ENCODE data around the gene IL18BP.

IL18BP gene

DNA sequence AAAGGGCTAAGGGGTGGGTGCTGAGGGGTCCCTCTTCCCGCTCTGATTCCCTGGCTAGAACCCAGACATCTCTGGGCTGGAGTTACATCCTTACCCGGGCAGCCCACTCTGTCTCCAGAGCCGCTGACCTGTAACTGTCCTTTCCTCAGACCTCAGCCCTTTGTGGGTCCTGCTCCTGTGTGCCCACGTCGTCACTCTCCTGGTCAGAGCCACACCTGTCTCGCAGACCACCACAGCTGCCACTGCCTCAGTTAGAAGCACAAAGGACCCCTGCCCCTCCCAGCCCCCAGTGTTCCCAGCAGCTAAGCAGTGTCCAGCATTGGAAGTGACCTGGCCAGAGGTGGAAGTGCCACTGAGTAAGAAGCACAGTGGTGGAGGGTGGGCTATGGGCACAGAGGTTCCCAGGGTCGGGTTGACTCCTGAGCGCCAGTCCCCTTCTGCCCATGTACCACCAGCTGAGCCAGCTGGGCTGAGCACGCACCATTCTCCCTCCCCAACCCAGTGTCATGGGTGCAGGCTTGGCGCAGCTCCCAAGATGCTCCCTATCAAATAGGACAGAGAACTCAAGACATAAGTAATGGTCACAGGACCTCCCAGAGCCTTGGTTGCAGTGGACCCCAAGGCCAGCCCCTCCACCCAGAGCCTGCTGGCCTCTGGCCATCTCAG lies 1.6 kb downstream of the IL18BP start:
- TF ChIP-seq, protein P1, sequence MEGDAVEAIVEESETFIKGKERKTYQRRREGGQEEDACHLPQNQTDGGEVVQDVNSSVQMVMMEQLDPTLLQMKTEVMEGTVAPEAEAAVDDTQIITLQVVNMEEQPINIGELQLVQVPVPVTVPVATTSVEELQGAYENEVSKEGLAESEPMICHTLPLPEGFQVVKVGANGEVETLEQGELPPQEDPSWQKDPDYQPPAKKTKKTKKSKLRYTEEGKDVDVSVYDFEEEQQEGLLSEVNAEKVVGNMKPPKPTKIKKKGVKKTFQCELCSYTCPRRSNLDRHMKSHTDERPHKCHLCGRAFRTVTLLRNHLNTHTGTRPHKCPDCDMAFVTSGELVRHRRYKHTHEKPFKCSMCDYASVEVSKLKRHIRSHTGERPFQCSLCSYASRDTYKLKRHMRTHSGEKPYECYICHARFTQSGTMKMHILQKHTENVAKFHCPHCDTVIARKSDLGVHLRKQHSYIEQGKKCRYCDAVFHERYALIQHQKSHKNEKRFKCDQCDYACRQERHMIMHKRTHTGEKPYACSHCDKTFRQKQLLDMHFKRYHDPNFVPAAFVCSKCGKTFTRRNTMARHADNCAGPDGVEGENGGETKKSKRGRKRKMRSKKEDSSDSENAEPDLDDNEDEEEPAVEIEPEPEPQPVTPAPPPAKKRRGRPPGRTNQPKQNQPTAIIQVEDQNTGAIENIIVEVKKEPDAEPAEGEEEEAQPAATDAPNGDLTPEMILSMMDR (IDR thresholded peaks at IDR 0.05; ENCODE audit: insufficient read depth, low read depth, low read length, missing control alignments): no peak
- no peak overlapping the region for H3K4me3 ChIP-seq (ENCODE audit: low read length)
- no peak for DNase-seq (ENCODE audit: low read depth)

DNA sequence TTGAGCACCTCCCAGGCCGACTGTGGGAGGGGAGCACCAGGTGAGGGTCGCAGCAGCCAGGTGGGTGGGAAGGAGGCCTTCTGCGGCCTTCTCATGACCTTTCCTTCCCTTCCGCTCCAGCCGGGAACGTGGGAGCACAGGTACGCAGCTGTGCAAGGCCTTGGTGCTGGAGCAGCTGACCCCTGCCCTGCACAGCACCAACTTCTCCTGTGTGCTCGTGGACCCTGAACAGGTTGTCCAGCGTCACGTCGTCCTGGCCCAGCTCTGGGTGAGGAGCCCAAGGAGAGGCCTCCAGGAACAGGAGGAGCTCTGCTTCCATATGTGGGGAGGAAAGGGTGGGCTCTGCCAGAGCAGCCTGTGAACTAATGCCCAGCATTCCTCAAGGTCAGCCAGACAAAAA lies 2.6 kb downstream of the IL18BP start:
- H3K4me3 ChIP-seq (ENCODE audit: low read length): no peak overlapping the region
- no peak for DNase-seq (ENCODE audit: low read depth)
- TF ChIP-seq, protein P1 (IDR thresholded peaks at IDR 0.05; ENCODE audit: insufficient read depth, low read depth, low read length, missing control alignments): no peak

DNA sequence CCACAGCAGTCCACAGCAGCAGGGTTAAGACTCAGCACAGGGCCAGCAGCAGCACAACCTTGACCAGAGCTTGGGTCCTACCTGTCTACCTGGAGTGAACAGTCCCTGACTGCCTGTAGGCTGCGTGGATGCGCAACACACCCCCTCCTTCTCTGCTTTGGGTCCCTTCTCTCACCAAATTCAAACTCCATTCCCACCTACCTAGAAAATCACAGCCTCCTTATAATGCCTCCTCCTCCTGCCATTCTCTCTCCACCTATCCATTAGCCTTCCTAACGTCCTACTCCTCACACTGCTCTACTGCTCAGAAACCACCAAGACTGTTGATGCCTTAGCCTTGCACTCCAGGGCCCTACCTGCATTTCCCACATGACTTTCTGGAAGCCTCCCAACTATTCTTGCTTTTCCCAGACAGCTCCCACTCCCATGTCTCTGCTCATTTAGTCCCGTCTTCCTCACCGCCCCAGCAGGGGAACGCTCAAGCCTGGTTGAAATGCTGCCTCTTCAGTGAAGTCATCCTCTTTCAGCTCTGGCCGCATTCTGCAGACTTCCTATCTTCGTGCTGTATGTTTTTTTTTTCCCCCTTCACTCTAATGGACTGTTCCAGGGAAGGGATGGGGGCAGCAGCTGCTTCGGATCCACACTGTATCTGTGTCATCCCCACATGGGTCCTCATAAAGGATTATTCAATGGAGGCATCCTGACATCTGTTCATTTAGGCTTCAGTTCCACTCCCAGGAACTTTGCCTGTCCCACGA lies 3.3 kb downstream of the IL18BP start:
- H3K4me3 ChIP-seq (ENCODE audit: low read length): no peak overlapping the region
- TF ChIP-seq, protein P1 (IDR thresholded peaks at IDR 0.05; ENCODE audit: insufficient read depth, low read depth, low read length, missing control alignments): no peak
- no peak for DNase-seq (ENCODE audit: low read depth)

DNA sequence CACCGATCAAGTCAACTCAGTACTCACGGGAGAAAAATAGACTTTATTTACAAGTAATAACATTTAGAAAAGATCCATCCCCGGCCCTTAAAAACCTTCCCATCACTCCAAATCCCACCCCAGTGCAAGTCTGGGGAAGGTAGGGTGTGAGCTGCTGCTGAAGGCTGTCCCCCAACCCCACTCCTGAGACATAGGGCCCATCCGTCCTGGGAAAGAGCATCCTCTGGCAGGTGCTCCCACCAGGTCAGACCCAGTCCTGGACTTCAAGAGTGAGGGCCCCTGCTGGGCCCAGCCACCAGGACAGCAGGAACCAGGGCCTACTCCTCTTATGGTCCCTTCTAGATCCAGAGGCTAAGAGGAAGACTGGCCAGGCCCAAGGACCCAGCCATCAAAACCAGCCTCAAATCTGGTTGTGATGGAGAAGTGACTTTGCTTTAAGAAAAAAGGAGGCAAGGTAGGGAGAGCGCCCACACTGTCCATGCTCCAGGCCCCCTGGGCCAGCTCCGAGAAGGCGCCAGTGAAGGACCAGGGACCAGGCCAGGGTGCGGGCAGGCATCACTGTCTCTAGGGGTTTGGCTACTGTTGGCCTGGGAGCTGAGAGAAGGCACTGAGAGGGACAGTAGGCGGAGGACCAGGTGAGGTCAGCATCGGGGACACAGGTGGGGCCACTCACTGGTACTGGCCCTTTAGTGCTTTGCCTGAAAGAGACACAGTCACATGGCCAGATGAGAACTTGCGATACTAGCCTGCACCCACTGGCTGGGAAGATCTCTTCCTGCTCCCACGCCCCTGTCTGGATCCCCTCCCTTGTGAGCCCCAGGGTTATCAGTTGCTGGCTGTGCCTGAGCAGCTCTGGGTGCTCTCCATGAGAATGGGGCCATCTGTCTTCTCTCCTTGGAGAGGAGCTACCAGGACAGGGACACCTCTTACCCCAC lies 4.4 kb downstream of the IL18BP start:
- DNase-seq (ENCODE audit: low read depth): no peak
- H3K4me3 ChIP-seq (ENCODE audit: low read length): no peak overlapping the region
- TF ChIP-seq, protein P1 (IDR thresholded peaks at IDR 0.05; ENCODE audit: insufficient read depth, low read depth, low read length, missing control alignments): no peak

DNA sequence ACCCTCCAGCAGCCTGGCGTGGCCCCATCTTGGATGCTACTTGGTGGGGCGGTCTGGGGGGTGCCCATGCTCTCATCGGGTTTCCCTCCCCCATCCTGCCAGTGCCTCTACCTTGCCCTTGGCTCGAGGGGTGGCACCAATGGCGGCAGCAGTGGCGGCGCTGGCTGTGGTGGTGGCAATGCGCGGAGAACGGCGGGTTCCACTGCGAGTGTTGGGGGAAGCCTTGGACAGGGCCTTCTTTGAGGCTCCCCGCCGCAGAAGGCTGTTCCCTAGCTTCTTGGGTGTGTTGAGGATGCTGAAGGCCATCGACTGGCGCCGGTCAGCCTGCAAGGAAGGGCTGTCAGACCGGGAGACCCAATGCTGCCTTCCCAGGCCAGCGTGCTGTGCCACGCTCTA lies 5.1 kb downstream of the IL18BP start:
- TF ChIP-seq, protein P1 (IDR thresholded peaks at IDR 0.05; ENCODE audit: insufficient read depth, low read depth, low read length, missing control alignments): no peak
- DNase-seq (ENCODE audit: low read depth): no peak
- no peak overlapping the region for H3K4me3 ChIP-seq (ENCODE audit: low read length)

DNA sequence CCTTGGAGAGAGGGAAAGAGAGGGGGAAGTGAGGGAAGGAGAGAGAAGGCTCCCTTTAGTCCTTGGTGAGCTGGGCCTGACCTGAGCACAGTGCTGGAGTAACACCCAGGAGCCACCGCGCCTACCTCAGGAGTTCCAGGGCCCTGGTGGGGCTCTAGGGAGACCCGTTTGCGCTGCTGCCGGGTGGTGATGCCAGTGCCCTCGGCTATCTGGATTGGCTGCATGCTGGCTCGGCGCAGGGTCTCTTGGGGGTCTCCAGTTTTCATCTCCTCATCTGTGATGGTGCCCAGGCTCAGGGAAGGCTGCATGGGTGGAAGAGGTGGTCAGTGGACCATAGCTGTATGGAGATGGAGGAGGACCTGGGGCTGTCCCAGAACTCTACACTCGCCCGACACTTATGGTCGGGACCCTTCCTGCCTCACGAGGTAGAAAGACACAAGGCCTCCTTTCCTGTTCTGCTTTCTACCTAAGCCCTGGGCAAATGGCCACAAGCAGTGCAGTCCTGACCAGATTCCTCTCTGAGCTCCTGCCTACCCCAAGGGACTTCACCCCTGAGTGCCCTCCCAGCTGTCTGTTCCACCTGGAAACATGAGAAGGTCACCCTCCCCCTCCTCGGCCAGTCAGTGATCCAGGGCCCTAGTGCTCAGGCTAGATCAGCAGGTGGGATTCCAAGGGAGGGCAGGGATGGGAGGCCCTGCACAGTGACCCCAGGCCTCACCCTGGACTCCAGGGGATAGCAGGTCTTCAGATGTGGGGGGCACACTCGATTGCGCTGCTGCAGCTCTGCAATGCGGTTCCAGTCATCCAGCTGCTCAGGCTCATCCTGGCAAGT lies 6.0 kb downstream of the IL18BP start:
- TF ChIP-seq, protein P1 (IDR thresholded peaks at IDR 0.05; ENCODE audit: insufficient read depth, low read depth, low read length, missing control alignments): no peak
- no peak for DNase-seq (ENCODE audit: low read depth)
- H3K4me3 ChIP-seq (ENCODE audit: low read length): no peak overlapping the region

All from epithelial cell of esophagus (primary cell).